ENCODE measurements around the gene OLFML2B.
"Not testable (repeated sequence)": the region's sequence is repeated elsewhere in the genome, so short reads cannot be mapped to it uniquely, and the experiment has no call there.

Gene OLFML2B

GRCh38 chr1:162023547-162024501, at the start of gene OLFML2B:
TSS of gene OLFML2B (minus strand) at chr1:162023869. CDS start at chr1:162023430, 439 bp downstream.
- DNase-seq (ENCODE audit: low spot score): peak; percentile 55

- no peak for DNase-seq (ENCODE audit: low spot score)
Observed at GRCh38 chr1:162072740-162073139, 49.1 kb upstream of the OLFML2B start.

GRCh38 chr1:162070825-162071224, 47.2 kb upstream of the OLFML2B start:
- DNase-seq (ENCODE audit: low spot score): no peak

GRCh38 chr1:162070094-162070748, 46.6 kb upstream of the OLFML2B start:
- DNase-seq (ENCODE audit: low spot score): no peak

GRCh38 chr1:162069334-162070093, 45.8 kb upstream of the OLFML2B start, which contains the start of gene NOS1AP:
TSS of gene NOS1AP (plus strand) at chr1:162069691. CDS start at chr1:162070178, 487 bp downstream.
- peak; percentile 50 for DNase-seq (ENCODE audit: low spot score)

- no peak for DNase-seq (ENCODE audit: low spot score)
Observed at GRCh38 chr1:162068301-162068700, 44.6 kb upstream of the OLFML2B start.

- DNase-seq (ENCODE audit: low spot score): no peak
Observed at GRCh38 chr1:162067466-162067865, 43.8 kb upstream of the OLFML2B start.

- not testable (repeated sequence) for DNase-seq (ENCODE audit: low spot score)
Observed at GRCh38 chr1:162066836-162067235, 43.2 kb upstream of the OLFML2B start.

GRCh38 chr1:162065016-162065415, 41.3 kb upstream of the OLFML2B start:
- no peak for DNase-seq (ENCODE audit: low spot score)

GRCh38 chr1:162062542-162063015, 38.9 kb upstream of the OLFML2B start:
- no peak for DNase-seq (ENCODE audit: low spot score)

- DNase-seq (ENCODE audit: low spot score): no peak
Observed at GRCh38 chr1:162060314-162060713, 36.6 kb upstream of the OLFML2B start.

GRCh38 chr1:162059721-162060120, 36.1 kb upstream of the OLFML2B start:
- no peak for DNase-seq (ENCODE audit: low spot score)

GRCh38 chr1:162056579-162056978, 32.9 kb upstream of the OLFML2B start:
- no peak for DNase-seq (ENCODE audit: low spot score)

- peak; percentile 72 for DNase-seq (ENCODE audit: low spot score)
Observed at GRCh38 chr1:162056043-162056442, 32.4 kb upstream of the OLFML2B start.

- DNase-seq (ENCODE audit: low spot score): peak; percentile 42
Observed at GRCh38 chr1:162055062-162055461, 31.4 kb upstream of the OLFML2B start.

- not testable (repeated sequence) for DNase-seq (ENCODE audit: low spot score)
Observed at GRCh38 chr1:162053949-162054348, 30.3 kb upstream of the OLFML2B start.

- no peak for DNase-seq (ENCODE audit: low spot score)
Observed at GRCh38 chr1:162046921-162047320, 23.3 kb upstream of the OLFML2B start.

- no peak for DNase-seq (ENCODE audit: low spot score)
Observed at GRCh38 chr1:162042361-162042760, 18.7 kb upstream of the OLFML2B start.

- peak; percentile 36 for DNase-seq (ENCODE audit: low spot score)
Observed at GRCh38 chr1:162040657-162041056, 17.0 kb upstream of the OLFML2B start.

GRCh38 chr1:162040001-162040400, 16.3 kb upstream of the OLFML2B start:
- no peak for DNase-seq (ENCODE audit: low spot score)

- no peak for DNase-seq (ENCODE audit: low spot score)
Observed at GRCh38 chr1:162038624-162039023, 15.0 kb upstream of the OLFML2B start.

GRCh38 chr1:162036163-162036562, 12.5 kb upstream of the OLFML2B start:
- no peak for DNase-seq (ENCODE audit: low spot score)

Measured in COLO829 (cell line).